ENCODE results near the gene CPD. TPM values are rescaled to one million over a fixed set of nuclear protein-coding genes. Genes with fewer than 3 reads are reported as not detected.

The CPD gene
- total and polyA plus RNA-seq, 5 donors from 2014 or later = 6.5 to 40.2 (median 8.5) TPM

GRCh38 chr17:30358055-30358760, 20.5 kb upstream of the CPD start:
- Mint-ChIP-seq H3K27me3 (peaks cover 6% of the 10 kb centered on the region), H3K36me3 (no peaks in the 10 kb centered on the region), H3K9me3 (peaks cover 0 to 7% (median 4%) of the 10 kb centered on the region in 7 donors), H3K27ac (no peak overlapping the region), H3K4me3 (no peak overlapping the region), H3K4me1 (peaks cover 0 to 7% (median 6%) of the 10 kb centered on the region in 4 donors)
- H3K4me1 ChIP-seq (ENCODE audit: control insufficient read depth, insufficient read depth, low read length, poor library complexity, severe bottlenecking) = peaks cover 2% of the 10 kb centered on the region
- no peak for DNase-seq
- no peak overlapping the region for H3K27ac ChIP-seq (ENCODE audit: insufficient read depth, low read length, poor library complexity, severe bottlenecking)
- peaks cover 3% of the 10 kb centered on the region for H3K27me3 ChIP-seq (ENCODE audit: control insufficient read depth, insufficient read depth, low read length)
- no peaks in the 10 kb centered on the region for H3K36me3 ChIP-seq (ENCODE audit: control insufficient read depth, insufficient read depth, low read length)
- no peak for ATAC-seq (ENCODE audit: low read depth in 2 of 2)
- H3K9me3 ChIP-seq (ENCODE audit: control insufficient read depth in 2 of 2, low read length in 2 of 2) = peaks cover 3 to 7% of the 10 kb centered on the region in 2 experiments
- H3K4me3 ChIP-seq (ENCODE audit: low read depth, low read length) = no peak overlapping the region

DNA sequence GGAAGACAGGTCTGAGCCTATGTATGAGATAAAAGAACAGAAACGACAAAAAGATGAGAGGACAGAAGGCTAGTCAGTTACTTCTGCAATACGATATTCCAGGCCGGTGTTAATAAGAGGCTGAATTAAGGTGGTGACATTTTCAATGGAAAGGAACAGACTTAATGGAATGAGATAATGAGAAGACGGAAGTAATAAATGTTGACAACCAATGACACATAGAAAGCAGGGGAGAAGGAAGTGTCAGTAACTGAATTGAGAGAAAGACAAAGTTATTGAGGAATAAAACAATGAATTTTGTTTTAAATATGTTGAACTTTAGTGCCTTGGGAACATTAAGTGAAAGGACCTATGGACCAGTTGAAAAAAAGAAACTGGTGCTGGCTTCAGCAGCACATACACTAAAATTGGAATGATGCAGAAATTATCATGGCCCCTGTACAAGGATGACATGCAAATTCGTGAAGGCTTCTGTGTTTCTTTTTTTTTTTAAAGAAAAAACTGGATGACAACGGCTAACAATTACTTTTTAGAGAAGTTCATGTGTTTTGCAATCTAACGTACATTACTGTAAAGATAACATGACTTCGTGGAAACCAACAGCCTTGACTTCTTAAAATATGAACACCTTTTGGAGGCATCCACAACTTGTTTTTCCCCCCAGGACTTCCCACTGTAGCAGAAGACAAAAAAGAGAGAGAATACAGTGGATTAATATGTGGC, 18.5 kb upstream of the CPD start:
- Histone ChIP-seq H3K27me3 (ENCODE audit: control insufficient read depth, insufficient read depth, low read length) (no peaks in the 10 kb centered on the region), H3K36me3 (ENCODE audit: control insufficient read depth, insufficient read depth, low read length) (no peaks in the 10 kb centered on the region), H3K27ac (ENCODE audit: insufficient read depth, low read length, poor library complexity, severe bottlenecking) (no peak overlapping the region), H3K4me3 (ENCODE audit: low read depth, low read length) (no peak overlapping the region), H3K4me1 (ENCODE audit: control insufficient read depth, insufficient read depth, low read length, poor library complexity, severe bottlenecking) (peaks cover 15% of the 10 kb centered on the region), H3K9me3 (ENCODE audit: control insufficient read depth in 2 of 2, low read length in 2 of 2) (peaks cover 3 to 7% of the 10 kb centered on the region in 2 experiments)
- no peak for ATAC-seq (ENCODE audit: low read depth in 2 of 2)
- Mint-ChIP-seq H3K9me3 (peaks cover 0 to 7% (median 4%) of the 10 kb centered on the region in 7 donors), H3K27me3 (peaks cover 6% of the 10 kb centered on the region), H3K4me1 (peaks cover 7 to 19% (median 15%) of the 10 kb centered on the region in 4 donors), H3K36me3 (no peaks in the 10 kb centered on the region), H3K27ac (no peak overlapping the region), H3K4me3 (no peak overlapping the region)
- no peak for DNase-seq

DNA sequence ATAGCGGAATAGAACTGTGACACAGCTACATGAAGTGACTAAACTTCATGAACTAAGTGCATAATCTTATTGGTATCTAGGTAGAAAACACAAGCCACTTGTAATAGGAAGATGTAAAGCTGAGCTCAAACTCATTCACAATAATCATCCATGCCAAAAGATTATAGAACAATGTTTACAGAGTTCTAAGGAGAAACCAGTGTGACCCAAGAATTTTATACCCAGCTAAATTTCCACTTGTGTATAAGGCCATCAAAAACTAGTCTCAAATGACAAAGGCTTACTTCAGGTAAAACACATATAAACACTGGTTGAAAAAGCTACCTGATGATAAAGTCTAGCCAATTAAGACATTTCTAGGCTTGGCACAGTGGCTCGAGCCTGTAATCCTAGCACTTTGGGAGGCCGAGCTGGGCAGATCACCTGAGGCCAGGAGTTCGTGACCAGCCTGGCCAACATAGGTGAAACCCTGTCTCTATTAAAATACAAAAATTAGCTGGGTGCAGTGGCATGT, 16.9 kb upstream of the CPD start:
- Mint-ChIP-seq H3K27me3 (no peaks in the 10 kb centered on the region), H3K9me3 (peaks cover 0 to 7% (median 4%) of the 10 kb centered on the region in 7 donors), H3K27ac (no peak overlapping the region), H3K4me3 (no peak overlapping the region), H3K36me3 (no peaks in the 10 kb centered on the region), H3K4me1 (peaks cover 10 to 23% (median 15%) of the 10 kb centered on the region in 4 donors)
- ATAC-seq (ENCODE audit: low read depth in 2 of 2) (no peak), DNase-seq (no peak)
- Histone ChIP-seq H3K9me3 (ENCODE audit: control insufficient read depth in 2 of 2, low read length in 2 of 2) (peaks cover 3 to 7% of the 10 kb centered on the region in 2 experiments), H3K4me3 (ENCODE audit: low read depth, low read length) (no peak overlapping the region), H3K27ac (ENCODE audit: insufficient read depth, low read length, poor library complexity, severe bottlenecking) (no peak overlapping the region), H3K4me1 (ENCODE audit: control insufficient read depth, insufficient read depth, low read length, poor library complexity, severe bottlenecking) (peaks cover 15% of the 10 kb centered on the region), H3K36me3 (ENCODE audit: control insufficient read depth, insufficient read depth, low read length) (no peaks in the 10 kb centered on the region), H3K27me3 (ENCODE audit: control insufficient read depth, insufficient read depth, low read length) (no peaks in the 10 kb centered on the region)

- Histone ChIP-seq H3K27ac (ENCODE audit: insufficient read depth, low read length, poor library complexity, severe bottlenecking) (peak overlapping the region; percentile 34), H3K4me3 (ENCODE audit: low read depth, low read length) (peak overlapping the region; percentile 76), H3K27me3 (ENCODE audit: control insufficient read depth, insufficient read depth, low read length) (peaks cover 2% of the 10 kb centered on the region), H3K4me1 (ENCODE audit: control insufficient read depth, insufficient read depth, low read length, poor library complexity, severe bottlenecking) (peaks cover 15% of the 10 kb centered on the region), H3K36me3 (ENCODE audit: control insufficient read depth, insufficient read depth, low read length) (no peaks in the 10 kb centered on the region), H3K9me3 (ENCODE audit: control insufficient read depth in 2 of 2, low read length in 2 of 2) (peaks cover 3 to 7% of the 10 kb centered on the region in 2 experiments)
- peak overlapping the region; percentile 11 to 68 (median 40) for H3K4me3 Mint-ChIP-seq
- H3K9me3 Mint-ChIP-seq = peaks cover 0 to 7% (median 4%) of the 10 kb centered on the region in 7 donors
- peak overlapping the region in 2 of 3 donors; percentile 8 to 88 for H3K27ac Mint-ChIP-seq
- ATAC-seq (ENCODE audit: low read depth in 2 of 2) = peak; percentile 84 to 85
- H3K36me3 Mint-ChIP-seq = no peaks in the 10 kb centered on the region
- no peaks in the 10 kb centered on the region for H3K27me3 Mint-ChIP-seq
- H3K4me1 Mint-ChIP-seq = peaks cover 11 to 23% (median 16%) of the 10 kb centered on the region in 4 donors
- DNase-seq = peak; percentile 25 to 72 (median 56)
Measured at GRCh38 chr17:30363715-30364202, 15.0 kb upstream of the CPD start.

DNA sequence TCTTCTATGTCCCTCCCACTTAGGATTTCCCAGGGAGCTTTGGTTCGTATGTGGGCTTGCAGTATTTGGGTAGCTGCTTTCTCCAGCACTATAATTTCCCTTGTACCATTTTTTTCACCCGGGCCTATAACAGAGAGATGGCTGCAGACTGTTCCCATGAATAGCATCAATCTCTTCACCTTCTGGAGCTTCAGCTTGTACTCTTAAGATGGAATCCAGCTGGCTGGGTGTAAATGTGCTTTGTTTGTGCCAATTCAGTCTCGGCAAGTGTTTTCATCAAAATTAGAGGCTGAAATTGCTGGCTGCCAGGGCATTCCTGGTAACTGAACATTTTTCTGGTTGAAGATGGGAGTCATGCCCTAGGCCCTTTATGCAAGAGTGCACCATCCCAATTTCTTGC, 12.2 kb upstream of the CPD start:
- Histone ChIP-seq H3K36me3 (ENCODE audit: control insufficient read depth, insufficient read depth, low read length) (no peaks in the 10 kb centered on the region), H3K27me3 (ENCODE audit: control insufficient read depth, insufficient read depth, low read length) (peaks cover 4% of the 10 kb centered on the region), H3K4me1 (ENCODE audit: control insufficient read depth, insufficient read depth, low read length, poor library complexity, severe bottlenecking) (peaks cover 15% of the 10 kb centered on the region), H3K9me3 (ENCODE audit: control insufficient read depth in 2 of 2, low read length in 2 of 2) (peaks cover 3 to 6% of the 10 kb centered on the region in 2 experiments), H3K4me3 (ENCODE audit: low read depth, low read length) (no peak overlapping the region), H3K27ac (ENCODE audit: insufficient read depth, low read length, poor library complexity, severe bottlenecking) (no peak overlapping the region)
- H3K36me3 Mint-ChIP-seq = no peaks in the 10 kb centered on the region
- peaks cover 9% of the 10 kb centered on the region for H3K27me3 Mint-ChIP-seq
- no peak overlapping the region for H3K4me3 Mint-ChIP-seq
- peaks cover 11 to 23% (median 16%) of the 10 kb centered on the region in 4 donors for H3K4me1 Mint-ChIP-seq
- no peak overlapping the region for H3K27ac Mint-ChIP-seq
- DNase-seq (no peak), ATAC-seq (ENCODE audit: low read depth in 2 of 2) (no peak)
- H3K9me3 Mint-ChIP-seq = no peaks in the 10 kb centered on the region

- H3K27ac Mint-ChIP-seq = no peak overlapping the region
- H3K4me3 ChIP-seq (ENCODE audit: low read depth, low read length) = no peak overlapping the region
- no peaks in the 10 kb centered on the region for H3K36me3 ChIP-seq (ENCODE audit: control insufficient read depth, insufficient read depth, low read length)
- H3K4me3 Mint-ChIP-seq = no peak overlapping the region
- ATAC-seq (ENCODE audit: low read depth in 2 of 2) = no peak
- H3K9me3 ChIP-seq (ENCODE audit: control insufficient read depth in 2 of 2, low read length in 2 of 2) = no peaks in the 10 kb centered on the region
- H3K27me3 Mint-ChIP-seq = peaks cover 9% of the 10 kb centered on the region
- peaks cover 0 to 2% (median 0%) of the 10 kb centered on the region in 7 donors for H3K9me3 Mint-ChIP-seq
- H3K36me3 Mint-ChIP-seq = no peaks in the 10 kb centered on the region
- peaks cover 3% of the 10 kb centered on the region for H3K4me1 ChIP-seq (ENCODE audit: control insufficient read depth, insufficient read depth, low read length, poor library complexity, severe bottlenecking)
- H3K4me1 Mint-ChIP-seq = peaks cover 1 to 8% (median 5%) of the 10 kb centered on the region in 4 donors
- H3K27ac ChIP-seq (ENCODE audit: insufficient read depth, low read length, poor library complexity, severe bottlenecking) = no peak overlapping the region
- DNase-seq = no peak
- H3K27me3 ChIP-seq (ENCODE audit: control insufficient read depth, insufficient read depth, low read length) = peaks cover 4% of the 10 kb centered on the region
Measured at GRCh38 chr17:30368912-30369720, 9.6 kb upstream of the CPD start.

GRCh38 chr17:30369995-30370394, 8.7 kb upstream of the CPD start:
- Mint-ChIP-seq H3K27me3 (peaks cover 9% of the 10 kb centered on the region), H3K9me3 (peaks cover 0 to 2% (median 0%) of the 10 kb centered on the region in 7 donors), H3K4me3 (no peak overlapping the region), H3K27ac (no peak overlapping the region), H3K4me1 (peaks cover 0 to 5% (median 3%) of the 10 kb centered on the region in 4 donors), H3K36me3 (no peaks in the 10 kb centered on the region)
- H3K36me3 ChIP-seq (ENCODE audit: control insufficient read depth, insufficient read depth, low read length) = no peaks in the 10 kb centered on the region
- H3K4me3 ChIP-seq (ENCODE audit: low read depth, low read length) = no peak overlapping the region
- H3K27ac ChIP-seq (ENCODE audit: insufficient read depth, low read length, poor library complexity, severe bottlenecking) = no peak overlapping the region
- no peaks in the 10 kb centered on the region for H3K4me1 ChIP-seq (ENCODE audit: control insufficient read depth, insufficient read depth, low read length, poor library complexity, severe bottlenecking)
- no peaks in the 10 kb centered on the region for H3K9me3 ChIP-seq (ENCODE audit: control insufficient read depth in 2 of 2, low read length in 2 of 2)
- DNase-seq = no peak
- ATAC-seq (ENCODE audit: low read depth in 2 of 2) = no peak
- H3K27me3 ChIP-seq (ENCODE audit: control insufficient read depth, insufficient read depth, low read length) = peaks cover 9% of the 10 kb centered on the region

Measured in CD4-positive, CD25-positive, alpha-beta regulatory T cell (primary cell).